Heart left ventricle (tissue), 13 donors: ENCODE results near the gene RPS29.
A peak's percentile ranks its signal among the peaks of the same experiment; 100 is the strongest.

ENCODE experiments used
- CTCF ChIP-seq, 12 donors: fragments of 200-600 bp; sonication (generic) in 4 of 12; IDR thresholded peaks; one replicate each; pipeline versions ENCODE4 v1.5.0 to v1.8.0; 2018 to 2022; ENCODE audit warnings: antibody characterized with exemption in 12 of 12, mild to moderate bottlenecking in 5 of 12
- POLR2A ChIP-seq, 2 donors: fragments of 450-650 bp; IDR thresholded peaks; one replicate each; pipeline ENCODE4 v1.6.1; 2017; ENCODE audit warnings: antibody characterized with exemption in 2 of 2, mild to moderate bottlenecking in 2 of 2, moderate library complexity in 2 of 2
- donor health status: ischemic (EF 13 %, LVEDD 7.1; RV severe dilation, severe dysfunction).
- donor health status: DM: no; HTN: yes; CAD: no.
- donor health status: DM: no; HTN: no; CAD: no.
- donor health status: ischemic (EF 25% LVEDD 6.9; RV normal size, moderate dysfunction).
- donor health status: ischemic (EF 25% LVEDD 5.7; RV mildly dilated, moderate dysfunction).
- donor health status: ischemic (EF 35%, LVEDD 5.7; RV mildly dilated, moderate dysfunction).
- donor health status: nonischemic (EF 11% LVEDD 7.7; RV severe dilation, severe dysfunction).
- donor health status: DM: yes; HTN: yes; CAD: no.
- donor health status: PGD.
- donor health status: ischemic (EF 29% LVEDD 5.4; RV normal size, mild dysfunction).
- donor health status: nonischemic (EF 23%, LVEDD 6.1; RV moderate dilation, normal function).

GRCh38 chr14:49586673-49587460 is 687 bp upstream of the RPS29 start:
- TF ChIP-seq POLR2A (IDR thresholded peaks at IDR 0.05) (no peak), CTCF (IDR thresholded peaks at IDR 0.05) (peak; percentile 71 to 91 (median 82))
